IMR-90 (cell line): ENCODE measurements around the gene HK3. TPM values are rescaled to one million over a fixed set of nuclear protein-coding genes. Genes with fewer than 3 reads are reported as not detected.

Experiments
- ATAC-seq: fragments of 200-7000 bp; cut with Tn5 transposase; 2 replicates; pipeline ENCODE4 v1.9.1; 2020; ENCODE audit warnings: low read depth, mild to moderate bottlenecking, moderate library complexity
- BruUV-seq: library from RNA; stranded (reverse); fragments of 400-500 nt; replicated peaks from 2 replicates; lab custom pipeline; 2021; lab: Mats Ljungman, UMichigan
- CTCF ChIA-PET: fragments of 300-600 bp; formaldehyde crosslinking; extraction: SDS; loops from one replicate; lab custom pipeline; 2021; ENCODE audit warnings: antibody characterized with exemption; lab: Yijun Ruan, JAX
- POLR2A ChIA-PET: fragments of 300-600 bp; sonication (Branson Sonifier 250); formaldehyde crosslinking; loops from one replicate; lab custom pipeline; 2022; ENCODE audit warnings: antibody characterized with exemption; ENCODE audit not compliant: unreplicated experiment; lab: Charles Lee
- DNase-seq: peaks from one replicate; pipeline ENCODE4 v3.0.0; 2013
- H2AFZ ChIP-seq: replicated peaks from 2 replicates; pipeline ENCODE3; 2013; ENCODE audit warnings: low read length, mild to moderate bottlenecking; ENCODE audit not compliant: poor library complexity
- H2AK5ac ChIP-seq: 2 replicates; pipeline ENCODE4 v1.6.1; 2013; ENCODE audit warnings: low read depth, low read length, inconsistent platforms
- H2AK9ac ChIP-seq: replicated peaks from 2 replicates; pipeline ENCODE3; 2013; ENCODE audit warnings: mild to moderate bottlenecking, low read depth, low read length, moderate library complexity; ENCODE audit not compliant: poor library complexity
- H2BK120ac ChIP-seq: 2 replicates; pipeline ENCODE4 v1.6.1; 2013; ENCODE audit warnings: low read depth, low read length, inconsistent platforms
- H2BK15ac ChIP-seq: 3 replicates; pipeline ENCODE4 v1.6.1; 2013; ENCODE audit warnings: low read depth, low read length, inconsistent platforms
- H2BK20ac ChIP-seq: 2 replicates; pipeline ENCODE4 v1.6.1; 2013; ENCODE audit warnings: low read depth, mild to moderate bottlenecking, inconsistent platforms, low read length, moderate library complexity
- H2BK5ac ChIP-seq: 2 replicates; pipeline ENCODE4 v1.6.1; 2013; ENCODE audit warnings: mild to moderate bottlenecking, low read depth, low read length, inconsistent platforms; ENCODE audit not compliant: poor library complexity, severe bottlenecking
- H3K14ac ChIP-seq: replicated peaks from 2 replicates; pipeline ENCODE4 v1.6.1; 2013; ENCODE audit warnings: low read depth, low read length, inconsistent platforms
- H3K18ac ChIP-seq: 2 replicates; pipeline ENCODE4 v1.6.1; 2013; ENCODE audit warnings: low read depth, low read length, control low read depth
- H3K23ac ChIP-seq: 2 replicates; pipeline ENCODE4 v1.6.1; 2013; ENCODE audit warnings: low read depth, low read length, inconsistent platforms
- H3K27ac ChIP-seq: 2 replicates; pipeline ENCODE4 v1.5.1; 2013; ENCODE audit warnings: mild to moderate bottlenecking, control low read depth, low read length; ENCODE audit not compliant: insufficient read depth
- H3K27me3 ChIP-seq: 2 replicates; pipeline ENCODE4 v1.6.1; 2013; ENCODE audit warnings: low read length; ENCODE audit not compliant: control insufficient read depth, insufficient read depth
- H3K36me3 ChIP-seq: 2 replicates; pipeline ENCODE4 v1.6.1; 2013; ENCODE audit warnings: low read length, mixed read lengths; ENCODE audit not compliant: control insufficient read depth, insufficient read depth
- H3K4ac ChIP-seq: 2 replicates; pipeline ENCODE4 v1.6.1; 2013; ENCODE audit warnings: low read depth, low read length, inconsistent platforms
- H3K4me1 ChIP-seq: 2 replicates; pipeline ENCODE4 v1.6.1; 2013; ENCODE audit warnings: low read length, mixed read lengths; ENCODE audit not compliant: control insufficient read depth, insufficient read depth
- H3K4me2 ChIP-seq: 2 replicates; pipeline ENCODE4 v1.6.1; 2013; ENCODE audit warnings: low read depth, mild to moderate bottlenecking, control low read depth, low read length, moderate library complexity
- H3K4me3 ChIP-seq: 2 replicates; pipeline ENCODE4 v1.5.1; 2013; ENCODE audit warnings: low read depth, mild to moderate bottlenecking, control low read depth, low read length, moderate library complexity; ENCODE audit not compliant: insufficient read depth
- H3K56ac ChIP-seq: 2 replicates; pipeline ENCODE4 v1.6.1; 2013; ENCODE audit warnings: low read length, inconsistent platforms; ENCODE audit not compliant: insufficient read depth; ENCODE audit errors: extremely low read depth
- H3K79me1 ChIP-seq, 2 experiments: 2 replicates each; pipeline ENCODE4 v1.6.1; 2013; ENCODE audit warnings: low read length in 2 of 2, inconsistent platforms in 1 of 2, low read depth in 1 of 2
- H3K9ac ChIP-seq: 2 replicates; pipeline ENCODE4 v1.6.1; 2013; ENCODE audit warnings: low read depth, low read length, control low read depth
- H3K9me1 ChIP-seq: 2 replicates; pipeline ENCODE4 v1.6.1; 2013; ENCODE audit warnings: low read length, inconsistent platforms; ENCODE audit not compliant: insufficient read depth
- H3K9me3 ChIP-seq: 2 replicates; pipeline ENCODE4 v1.6.1; 2013; ENCODE audit warnings: low read length; ENCODE audit not compliant: control insufficient read depth, insufficient read depth
- H4K20me1 ChIP-seq: 2 replicates; pipeline ENCODE4 v1.6.1; 2013; ENCODE audit warnings: low read length, inconsistent platforms; ENCODE audit not compliant: insufficient read depth
- H4K5ac ChIP-seq: 2 replicates; pipeline ENCODE4 v1.6.1; 2013; ENCODE audit warnings: mild to moderate bottlenecking, low read depth, low read length, control low read depth
- H4K8ac ChIP-seq, 2 experiments: 2 replicates each; pipeline ENCODE4 v1.6.1; 2013; ENCODE audit warnings: low read depth in 2 of 2, low read length in 2 of 2, control low read depth in 1 of 2, inconsistent platforms in 1 of 2
- H4K91ac ChIP-seq: 2 replicates; pipeline ENCODE4 v1.6.1; 2013; ENCODE audit warnings: low read depth, low read length, inconsistent platforms; ENCODE audit not compliant: insufficient read depth
- CHD1 ChIP-seq: IDR thresholded peaks from 2 replicates; pipeline ENCODE4 v1.6.1; 2012; ENCODE audit warnings: low read depth, low read length, improper control_type of control experiment
- RCOR1 ChIP-seq: IDR thresholded peaks from 2 replicates; pipeline ENCODE4 v1.6.1; 2012; ENCODE audit warnings: mild to moderate bottlenecking, low read length, improper control_type of control experiment; ENCODE audit not compliant: insufficient replicate concordance
- WGBS, 2 experiments: methylation state at CpG; one replicate each; pipeline versions ENCODE4 v1.1.5 to v1.1.7; 2013; ENCODE audit warnings: missing lambda C conversion rate in 2 of 2; ENCODE audit not compliant: insufficient read length in 1 of 2; ENCODE audit errors: extremely low coverage in 2 of 2; 5-methylcytosine and 5-hydroxymethylcytosine counted together
- dilution Hi-C: fragments of 300-500 bp; cut with HindIII; formaldehyde crosslinking; loops from one replicate; pipeline ENCODE4 v1.14.3; 2018; ENCODE audit warnings: low sequenced_read_pairs; ENCODE audit not compliant: unreplicated experiment
- in situ Hi-C: fragments of 300-500 bp; cut with MboI; formaldehyde crosslinking; loops from 3 replicates; pipeline ENCODE4 v1.14.3; 2019; ENCODE audit warnings: low sequenced_read_pairs, inconsistent platforms, mixed read lengths
- intact Hi-C: fragments of 100-400 bp; cut with micrococcal nuclease; formaldehyde crosslinking; loops from 2 replicates; pipeline ENCODE4 v1.10.0; 2022
- polyA plus RNA-seq, 3 experiments: library from polyadenylated mRNA; depleted of rRNA; stranded (reverse); fragments of >200 nt; gene quantifications; 2 replicates each; pipeline ENCODE4 v1.2.3, GENCODE V29; 2012; ENCODE audit warnings: low replicate concordance in 1 of 3
- total RNA-seq: library from RNA; depleted of rRNA; stranded (reverse); fragments of >200 nt; gene quantifications from 2 replicates; pipeline ENCODE4 v1.2.3, GENCODE V29; 2012

Gene HK3
- total and polyA plus RNA-seq, 2 of the 4 experiments (the other 2 are of a cell fraction), result not detected

DNA sequence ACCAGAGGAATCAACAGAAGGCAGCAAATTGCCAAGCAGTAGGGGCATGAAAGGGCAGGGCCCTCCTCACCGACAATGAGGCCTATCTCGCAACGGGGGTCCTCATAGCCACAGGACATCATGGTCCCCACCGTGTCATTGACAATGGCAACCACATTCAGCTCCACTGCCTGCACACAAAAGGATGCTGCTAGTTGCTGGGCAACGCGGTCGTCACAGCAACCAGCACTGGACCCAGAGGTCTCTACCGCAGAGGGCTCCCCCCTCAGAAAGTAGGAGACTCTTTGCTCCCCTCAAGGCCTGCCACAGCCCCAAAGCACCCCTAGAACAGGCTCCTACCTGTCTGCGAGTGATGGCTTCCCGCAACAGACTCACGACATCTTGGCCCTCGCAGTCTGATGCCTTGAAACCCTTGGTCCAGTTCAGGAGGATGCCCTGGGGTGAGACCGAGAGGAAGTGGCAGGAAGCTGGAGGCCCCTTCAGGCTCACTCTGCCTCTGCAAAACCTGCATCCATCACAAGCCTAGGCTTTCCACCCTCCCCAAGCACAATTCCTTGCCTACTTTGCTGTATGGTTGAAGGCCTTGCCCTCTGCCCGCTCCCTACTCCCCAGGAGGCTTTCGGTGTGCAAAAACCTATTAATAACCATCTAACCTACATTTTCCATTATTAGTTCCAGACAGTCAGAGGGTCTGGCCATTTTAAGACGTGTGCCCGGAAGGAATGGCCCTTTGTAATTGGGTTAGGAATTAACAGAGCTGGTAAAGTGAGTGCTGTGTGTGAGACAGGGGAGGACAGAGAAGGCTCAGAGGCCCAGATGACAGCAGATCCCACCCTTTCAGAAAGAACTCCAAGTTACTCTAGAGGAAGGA lies 15.2 kb downstream of the HK3 start:
- DNase-seq (no peak), ATAC-seq (no peak)
- no peak overlapping the region for H3K4me2 ChIP-seq
- no peaks in the 10 kb centered on the region for H3K9me3 ChIP-seq
- H4K5ac ChIP-seq, result no peak overlapping the region
- POLR2A ChIA-PET, result no interaction called here
- H3K23ac ChIP-seq, result no peak overlapping the region
- H4K20me1 ChIP-seq, result no peaks in the 10 kb centered on the region
- H4K8ac ChIP-seq, result no peak overlapping the region
- no peak overlapping the region for H2AK5ac ChIP-seq
- dilution Hi-C loops (no loop called here), intact Hi-C loops (no loop called here), in situ Hi-C loops (no loop called here)
- H3K4me1 ChIP-seq, result no peaks in the 10 kb centered on the region
- no peak overlapping the region for H3K56ac ChIP-seq
- H4K91ac ChIP-seq, result no peak overlapping the region
- no peaks in the 10 kb centered on the region for H3K9me1 ChIP-seq
- no peak overlapping the region for H2AK9ac ChIP-seq
- H2BK20ac ChIP-seq, result no peak overlapping the region
- no peaks in the 10 kb centered on the region for H3K36me3 ChIP-seq
- CTCF ChIA-PET, result interaction anchor here (0.6 kb wide), 1 partner anchor 440 kb away, joined by 3 read pairs; no protein-coding TSS in a partner anchor
- H2BK120ac ChIP-seq, result no peak overlapping the region
- H3K18ac ChIP-seq, result no peak overlapping the region
- no peak overlapping the region for H3K4ac ChIP-seq
- WGBS, 2 experiments, result 83% methylated on average over 1 of the region's 17 CpGs; no CpG with 5 or more reads in 1 of the 2 experiments
- no TSS peak for BruUV-seq
- no peak overlapping the region for H3K4me3 ChIP-seq
- H2AFZ ChIP-seq, result no peak overlapping the region
- no peak overlapping the region for H3K9ac ChIP-seq
- H3K27ac ChIP-seq, result no peak overlapping the region
- no peak overlapping the region for H3K14ac ChIP-seq
- TF ChIP-seq RCOR1, result no peak
- no peak for TF ChIP-seq CHD1
- no peak overlapping the region for H2BK5ac ChIP-seq
- no peaks in the 10 kb centered on the region for H3K79me1 ChIP-seq
- H3K27me3 ChIP-seq, result peaks cover 37% of the 10 kb centered on the region
- H2BK15ac ChIP-seq, result no peak overlapping the region
